Mesenchymal stem cell (in vitro differentiated cells and primary cell): Measurements from ENCODE around the gene BICDL1.
A peak's percentile ranks its signal among the peaks of the same experiment; 100 is the strongest.
"Not testable (repeated sequence)": the region's sequence is repeated elsewhere in the genome, so short reads cannot be mapped to it uniquely, and the experiment has no call there.

Experiments
- DNase-seq: peaks from one replicate; pipeline ENCODE4 v3.0.0-alpha.2; 2013
- H2AFZ ChIP-seq: one replicate; pipeline ENCODE4 v1.6.1; 2013; ENCODE audit warnings: low read depth, mild to moderate bottlenecking, control low read depth, inconsistent platforms, low read length, moderate library complexity
- H2AK5ac ChIP-seq: 2 replicates; pipeline ENCODE4 v1.6.1; 2013; ENCODE audit warnings: low read length, moderate library complexity, mild to moderate bottlenecking, inconsistent platforms; ENCODE audit not compliant: severe bottlenecking
- H2BK120ac ChIP-seq: one replicate; pipeline ENCODE4 v1.6.1; 2013; ENCODE audit warnings: low read depth, mild to moderate bottlenecking, inconsistent platforms, low read length, moderate library complexity
- H2BK12ac ChIP-seq, 2 experiments: one replicate each; pipeline ENCODE4 v1.6.1; 2013; ENCODE audit warnings: inconsistent platforms in 2 of 2, low read length in 2 of 2, mild to moderate bottlenecking in 2 of 2, moderate library complexity in 2 of 2, control low read depth in 1 of 2
- H2BK15ac ChIP-seq: one replicate; pipeline ENCODE4 v1.6.1; 2013; ENCODE audit warnings: mild to moderate bottlenecking, low read depth, inconsistent platforms; ENCODE audit not compliant: poor library complexity, severe bottlenecking
- H2BK5ac ChIP-seq: 2 replicates; pipeline ENCODE4 v1.6.1; 2013; ENCODE audit warnings: low read depth, mild to moderate bottlenecking, low read length, control low read depth, inconsistent platforms; ENCODE audit not compliant: poor library complexity, severe bottlenecking
- H3K14ac ChIP-seq, 2 experiments: one replicate each; pipeline ENCODE4 v1.6.1; 2013; ENCODE audit warnings: inconsistent platforms in 2 of 2, low read length in 2 of 2, control low read depth in 1 of 2, mild to moderate bottlenecking in 1 of 2, moderate library complexity in 1 of 2
- H3K18ac ChIP-seq, 2 experiments: one replicate each; pipeline ENCODE4 v1.6.1; 2013; ENCODE audit warnings: inconsistent platforms in 2 of 2, low read length in 2 of 2, control low read depth in 1 of 2, low read depth in 1 of 2, mild to moderate bottlenecking in 1 of 2
- H3K23ac ChIP-seq, 2 experiments: one replicate each; pipeline ENCODE4 v1.6.1; 2013; ENCODE audit warnings: inconsistent platforms in 2 of 2, low read length in 2 of 2, mild to moderate bottlenecking in 2 of 2, moderate library complexity in 2 of 2, control low read depth in 1 of 2
- H3K27ac ChIP-seq: 2 replicates; pipeline ENCODE4 v1.5.1; 2013; ENCODE audit warnings: mild to moderate bottlenecking, moderate library complexity, low read length, control low read depth, inconsistent platforms; ENCODE audit not compliant: poor library complexity, severe bottlenecking
- H3K27me3 ChIP-seq, 2 experiments: 2 replicates each; pipeline versions ENCODE4 v1.6.1 to v1.7.0; 2013; ENCODE audit warnings: low read length in 2 of 2, mild to moderate bottlenecking in 2 of 2, moderate library complexity in 2 of 2, control low read depth in 1 of 2, inconsistent platforms in 1 of 2; ENCODE audit not compliant: control insufficient read depth in 1 of 2, insufficient read depth in 1 of 2
- H3K36me3 ChIP-seq, 2 experiments: 2 replicates each; pipeline versions ENCODE4 v1.6.1 to v1.7.0; 2013; ENCODE audit warnings: low read length in 2 of 2, control low read depth in 1 of 2, inconsistent platforms in 1 of 2, low read depth in 1 of 2, mild to moderate bottlenecking in 1 of 2; ENCODE audit not compliant: insufficient read depth in 2 of 2, control insufficient read depth in 1 of 2
- H3K4ac ChIP-seq, 2 experiments: one replicate each; pipeline ENCODE4 v1.6.1; 2013; ENCODE audit warnings: inconsistent platforms in 2 of 2, low read length in 2 of 2, mild to moderate bottlenecking in 2 of 2, moderate library complexity in 2 of 2, control low read depth in 1 of 2, low read depth in 1 of 2
- H3K4me1 ChIP-seq: 2 replicates; pipeline ENCODE4 v1.6.1; 2013; ENCODE audit warnings: low read depth, low read length, control low read depth; ENCODE audit not compliant: control insufficient read depth, insufficient read depth
- H3K4me2 ChIP-seq: 2 replicates; pipeline ENCODE4 v1.6.1; 2013; ENCODE audit warnings: low read length, mild to moderate bottlenecking, inconsistent platforms; ENCODE audit not compliant: poor library complexity, severe bottlenecking
- H3K4me3 ChIP-seq, 2 experiments: 2 replicates each; pipeline versions ENCODE4 v1.5.1 to v1.7.0; 2013; ENCODE audit warnings: low read length in 2 of 2, mild to moderate bottlenecking in 2 of 2, control low read depth in 1 of 2, low read depth in 1 of 2; ENCODE audit not compliant: insufficient read depth in 1 of 2
- H3K79me1 ChIP-seq: replicated peaks from 2 replicates; pipeline ENCODE4 v1.6.1; 2013; ENCODE audit warnings: mild to moderate bottlenecking, control low read depth, low read length, inconsistent platforms; ENCODE audit not compliant: poor library complexity, severe bottlenecking
- H3K9ac ChIP-seq: 2 replicates; pipeline ENCODE4 v1.7.0; 2013; ENCODE audit warnings: mild to moderate bottlenecking, low read length, moderate library complexity
- H3K9me3 ChIP-seq: 2 replicates; pipeline ENCODE4 v1.7.0; 2013; ENCODE audit warnings: mild to moderate bottlenecking, low read length; ENCODE audit not compliant: control insufficient read depth
- H4K8ac ChIP-seq: one replicate; pipeline ENCODE4 v1.6.1; 2013; ENCODE audit warnings: inconsistent platforms, mild to moderate bottlenecking, low read length, moderate library complexity
- H4K91ac ChIP-seq: one replicate; pipeline ENCODE4 v1.6.1; 2013; ENCODE audit warnings: mild to moderate bottlenecking, low read length, inconsistent platforms
- whole genome bisulfite sequencing: methylation state at CpG from one replicate; pipeline ENCODE4 v1.1.7; 2013; ENCODE audit warnings: mixed read lengths; 5-methylcytosine and 5-hydroxymethylcytosine counted together

The BICDL1 gene

GRCh38 chr12:119980702-119981101, 8.3 kb upstream of the BICDL1 start:
- H3K4ac ChIP-seq, H2BK120ac ChIP-seq, DNase-seq, H2BK12ac ChIP-seq, H4K8ac ChIP-seq, H3K4me3 ChIP-seq, H3K23ac ChIP-seq, H3K27ac ChIP-seq, H3K4me2 ChIP-seq, H3K4me1 ChIP-seq, H2AFZ ChIP-seq, H2BK15ac ChIP-seq, H2AK5ac ChIP-seq, H3K79me1 ChIP-seq, H4K91ac ChIP-seq, H3K36me3 ChIP-seq, H2BK5ac ChIP-seq, H3K14ac ChIP-seq, H3K9ac ChIP-seq, H3K18ac ChIP-seq, H3K9me3 ChIP-seq: not testable (repeated sequence)
- H3K27me3 ChIP-seq = peaks cover 6 to 44% of the 10 kb centered on the region in 2 experiments
- 79% methylated on average over 8 of the region's 8 CpGs for WGBS

GRCh38 chr12:119989361-119989730, 310 bp downstream of the BICDL1 start:
- H3K9ac ChIP-seq = no peak overlapping the region
- H2BK120ac ChIP-seq = no peak overlapping the region
- H2AK5ac ChIP-seq = no peak overlapping the region
- H4K91ac ChIP-seq = no peak overlapping the region
- H2BK5ac ChIP-seq = no peak overlapping the region
- no peak overlapping the region for H2AFZ ChIP-seq
- H3K4me2 ChIP-seq = peak overlapping the region; percentile 98
- H3K4ac ChIP-seq = no peak overlapping the region
- under 1% methylated on average over 21 of the region's 49 CpGs for WGBS
- no peak overlapping the region for H4K8ac ChIP-seq
- no peak overlapping the region for H3K14ac ChIP-seq
- H3K36me3 ChIP-seq = peaks cover 0 to 5% of the 10 kb centered on the region in 2 experiments
- peaks cover 40 to 68% of the 10 kb centered on the region in 2 experiments for H3K27me3 ChIP-seq
- no peak overlapping the region for H3K27ac ChIP-seq
- H2BK12ac ChIP-seq = no peak overlapping the region
- H3K18ac ChIP-seq = no peak overlapping the region
- peak; percentile 47 for DNase-seq
- no peaks in the 10 kb centered on the region for H3K9me3 ChIP-seq
- H3K79me1 ChIP-seq = no peaks in the 10 kb centered on the region
- peaks cover 13% of the 10 kb centered on the region for H3K4me1 ChIP-seq
- H2BK15ac ChIP-seq = no peak overlapping the region
- H3K23ac ChIP-seq = no peak overlapping the region
- peak overlapping the region; percentile 69 to 71 for H3K4me3 ChIP-seq

- Histone ChIP-seq H3K36me3 (peaks cover 0 to 5% of the 10 kb centered on the region in 2 experiments), H2BK12ac (no peak overlapping the region), H3K79me1 (no peaks in the 10 kb centered on the region), H4K91ac (no peak overlapping the region), H3K14ac (no peak overlapping the region), H3K23ac (peak overlapping the region in 1 of 2 experiments; percentile 59), H2AK5ac (no peak overlapping the region), H3K4me2 (peak overlapping the region; percentile 66), H3K27ac (no peak overlapping the region), H2BK5ac (no peak overlapping the region), H3K4ac (no peak overlapping the region), H3K9ac (no peak overlapping the region), H3K27me3 (peaks cover 40 to 63% of the 10 kb centered on the region in 2 experiments), H3K4me3 (peak overlapping the region; percentile 13 to 71), H2AFZ (peak overlapping the region; percentile 27), H3K4me1 (peaks cover 13% of the 10 kb centered on the region), H2BK120ac (no peak overlapping the region), H3K18ac (no peak overlapping the region), H3K9me3 (no peaks in the 10 kb centered on the region), H2BK15ac (no peak overlapping the region), H4K8ac (no peak overlapping the region)
- 1% methylated on average over 53 of the region's 79 CpGs for WGBS
- DNase-seq = peak; percentile 72
These were observed 820 bp downstream of the BICDL1 start for GRCh38 chr12:119989731-119990381.

- 64% methylated on average over 8 of the region's 12 CpGs for WGBS
- Histone ChIP-seq H2BK12ac (no peak overlapping the region), H2AK5ac (no peak overlapping the region)
These were observed 1.4 kb downstream of the BICDL1 start for GRCh38 chr12:119990382-119990874.

More at GRCh38 chr12:119990382-119990874, 1.4 kb downstream of the BICDL1 start:
- Histone ChIP-seq H4K91ac (no peak overlapping the region), H2AFZ (peak overlapping the region; percentile 27), H3K36me3 (peaks cover 0 to 5% of the 10 kb centered on the region in 2 experiments), H3K18ac (no peak overlapping the region), H3K27me3 (peaks cover 40 to 62% of the 10 kb centered on the region in 2 experiments), H3K9ac (no peak overlapping the region), H4K8ac (no peak overlapping the region), H3K9me3 (no peaks in the 10 kb centered on the region), H3K23ac (no peak overlapping the region), H2BK5ac (no peak overlapping the region), H3K4me3 (peak overlapping the region; percentile 13 to 40), H2BK15ac (no peak overlapping the region), H2BK120ac (no peak overlapping the region), H3K4ac (no peak overlapping the region), H3K79me1 (no peaks in the 10 kb centered on the region), H3K27ac (no peak overlapping the region), H3K14ac (no peak overlapping the region), H3K4me1 (peaks cover 13% of the 10 kb centered on the region), H3K4me2 (peak overlapping the region; percentile 66)
- DNase-seq = no peak
